BE2C (cell line): ENCODE data around the gene MALRD1.

Source experiments
- DNase-seq: peaks from one replicate; pipeline ENCODE4 v3.0.0-alpha.2; 2020
- H3K27me3 ChIP-seq: fragments of 250-450 bp; sonication (Bioruptor Pico); 2 replicates; pipeline ENCODE4 v1.5.1; 2020; ENCODE audit warnings: mild to moderate bottlenecking
- H3K36me3 ChIP-seq: fragments of 250-450 bp; sonication (Bioruptor Pico); 2 replicates; pipeline ENCODE4 v1.5.1; 2020; ENCODE audit warnings: mild to moderate bottlenecking
- H3K4me1 ChIP-seq: fragments of 250-450 bp; sonication (Bioruptor Pico); 2 replicates; pipeline ENCODE4 v1.5.1; 2020
- H3K4me3 ChIP-seq: 2 replicates; pipeline ENCODE4 v1.5.1; 2011; ENCODE audit warnings: low read depth, low read length
- H3K9me3 ChIP-seq: fragments of 250-450 bp; sonication (Bioruptor Pico); 2 replicates; pipeline ENCODE4 v1.5.1; 2020
- TF ChIP-seq, protein P1 (sequence below): IDR thresholded peaks from 2 replicates; pipeline ENCODE4 v1.5.1; 2012; ENCODE audit warnings: mild to moderate bottlenecking, low read depth, low read length

The MALRD1 gene

DNA sequence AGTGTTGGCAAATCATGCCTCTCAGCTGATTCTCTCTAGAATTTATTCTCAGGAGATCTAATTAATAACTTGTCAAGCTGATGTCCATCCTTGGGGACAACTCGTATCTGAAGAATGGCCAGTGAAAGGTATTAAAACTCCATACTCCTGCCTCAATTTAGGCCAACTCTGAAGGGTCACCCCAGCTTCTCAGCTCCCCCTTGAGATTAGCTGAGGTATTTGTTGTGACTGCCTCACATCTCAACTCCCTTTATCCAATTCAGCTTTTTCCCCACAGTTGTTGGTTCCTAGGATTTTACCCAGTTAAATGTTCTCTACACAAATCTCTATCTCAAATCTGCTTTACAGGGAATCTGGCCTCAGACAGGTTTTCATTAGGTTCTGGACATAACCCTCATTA lies 182.4 kb downstream of the MALRD1 start:
- no peak for DNase-seq
- H3K9me3 ChIP-seq: no peaks in the 10 kb centered on the region
- H3K36me3 ChIP-seq: no peaks in the 10 kb centered on the region
- H3K4me1 ChIP-seq: no peaks in the 10 kb centered on the region
- TF ChIP-seq, protein P1, sequence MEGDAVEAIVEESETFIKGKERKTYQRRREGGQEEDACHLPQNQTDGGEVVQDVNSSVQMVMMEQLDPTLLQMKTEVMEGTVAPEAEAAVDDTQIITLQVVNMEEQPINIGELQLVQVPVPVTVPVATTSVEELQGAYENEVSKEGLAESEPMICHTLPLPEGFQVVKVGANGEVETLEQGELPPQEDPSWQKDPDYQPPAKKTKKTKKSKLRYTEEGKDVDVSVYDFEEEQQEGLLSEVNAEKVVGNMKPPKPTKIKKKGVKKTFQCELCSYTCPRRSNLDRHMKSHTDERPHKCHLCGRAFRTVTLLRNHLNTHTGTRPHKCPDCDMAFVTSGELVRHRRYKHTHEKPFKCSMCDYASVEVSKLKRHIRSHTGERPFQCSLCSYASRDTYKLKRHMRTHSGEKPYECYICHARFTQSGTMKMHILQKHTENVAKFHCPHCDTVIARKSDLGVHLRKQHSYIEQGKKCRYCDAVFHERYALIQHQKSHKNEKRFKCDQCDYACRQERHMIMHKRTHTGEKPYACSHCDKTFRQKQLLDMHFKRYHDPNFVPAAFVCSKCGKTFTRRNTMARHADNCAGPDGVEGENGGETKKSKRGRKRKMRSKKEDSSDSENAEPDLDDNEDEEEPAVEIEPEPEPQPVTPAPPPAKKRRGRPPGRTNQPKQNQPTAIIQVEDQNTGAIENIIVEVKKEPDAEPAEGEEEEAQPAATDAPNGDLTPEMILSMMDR: no peak
- H3K4me3 ChIP-seq: no peak overlapping the region
- H3K27me3 ChIP-seq: no peaks in the 10 kb centered on the region

DNA sequence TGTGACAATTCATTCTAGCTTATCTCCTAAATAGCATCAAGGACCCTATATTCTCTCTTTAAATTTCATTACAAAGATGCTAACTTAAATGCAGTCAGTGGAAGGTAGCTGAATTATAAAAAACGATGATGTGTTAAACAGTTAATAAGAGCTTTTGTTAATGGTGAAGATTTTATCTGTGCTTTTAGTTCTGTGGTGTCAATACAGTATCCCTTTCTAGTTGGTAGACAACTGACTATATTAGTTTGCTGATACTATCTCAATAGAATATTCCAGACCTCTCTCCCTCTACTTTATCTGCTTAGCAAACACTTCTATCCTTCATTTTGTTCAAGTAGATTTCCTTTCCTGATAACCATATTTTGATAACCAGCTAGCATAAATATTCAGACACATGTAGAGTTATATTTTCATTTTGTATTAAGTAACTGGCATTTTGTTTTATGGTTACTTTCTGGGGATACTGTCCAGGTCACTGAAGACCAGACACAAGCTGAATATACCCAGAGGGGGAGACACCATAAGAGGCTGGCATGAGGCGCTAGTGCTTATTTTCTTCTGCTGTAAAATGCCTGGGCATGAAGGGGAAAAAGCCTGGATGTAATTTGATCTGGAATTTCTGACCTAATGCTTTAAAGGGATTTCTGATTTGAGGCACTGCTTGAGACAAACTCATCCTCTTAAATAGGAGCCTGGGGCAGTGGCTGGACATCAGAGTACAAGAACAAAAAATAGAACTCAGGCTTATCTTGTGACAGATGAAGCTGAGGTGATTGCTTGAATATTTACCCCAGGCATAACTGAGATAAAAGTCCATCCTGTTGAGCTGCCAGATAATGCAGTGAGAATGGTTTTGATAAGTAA lies 197.5 kb downstream of the MALRD1 start:
- TF ChIP-seq, protein P1: no peak
- Histone ChIP-seq H3K4me3 (no peak overlapping the region), H3K36me3 (no peaks in the 10 kb centered on the region), H3K27me3 (no peaks in the 10 kb centered on the region), H3K9me3 (no peaks in the 10 kb centered on the region), H3K4me1 (no peaks in the 10 kb centered on the region)
- no peak for DNase-seq

DNA sequence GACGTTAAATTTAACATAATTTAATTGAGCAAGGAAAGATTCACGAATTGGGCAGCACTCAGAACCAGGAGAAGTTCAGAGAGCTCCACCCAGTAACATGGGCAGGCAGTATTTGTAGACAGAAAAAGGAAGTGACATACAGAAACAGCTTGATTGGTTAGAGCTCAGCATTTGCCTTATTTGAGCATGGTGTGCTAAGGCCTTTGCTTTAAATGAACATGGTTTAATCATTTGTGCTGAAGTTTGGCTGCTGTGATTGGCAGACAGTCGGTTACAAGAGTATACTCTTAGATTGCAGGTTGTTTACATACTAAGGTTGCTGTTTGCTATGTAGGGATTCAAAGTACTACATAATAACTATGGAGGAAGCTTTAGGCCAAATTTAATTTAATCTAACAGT lies 199.2 kb downstream of the MALRD1 start:
- Histone ChIP-seq H3K27me3 (no peaks in the 10 kb centered on the region), H3K36me3 (no peaks in the 10 kb centered on the region), H3K4me1 (no peaks in the 10 kb centered on the region), H3K4me3 (no peak overlapping the region), H3K9me3 (no peaks in the 10 kb centered on the region)
- no peak for DNase-seq
- TF ChIP-seq, protein P1: no peak

DNA sequence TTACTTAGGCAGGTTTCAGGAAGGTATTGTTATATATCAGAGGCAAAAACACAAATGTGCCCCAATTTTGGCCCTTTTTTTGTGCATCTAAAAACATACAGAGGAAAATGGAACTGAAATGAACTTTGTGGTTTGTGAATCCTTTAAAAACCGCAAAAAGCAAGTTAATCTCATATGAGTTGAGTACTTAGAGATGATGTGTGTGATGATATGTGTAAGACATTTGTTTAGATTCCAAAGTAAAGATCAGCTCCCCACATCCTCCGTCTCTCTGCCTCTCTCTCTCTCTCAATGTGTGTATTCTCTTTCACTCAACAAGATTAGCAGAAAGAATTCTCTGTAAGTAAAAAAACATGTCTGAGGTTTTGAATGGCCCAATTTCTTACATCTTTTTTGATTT lies 201.9 kb downstream of the MALRD1 start:
- TF ChIP-seq, protein P1: no peak

DNA sequence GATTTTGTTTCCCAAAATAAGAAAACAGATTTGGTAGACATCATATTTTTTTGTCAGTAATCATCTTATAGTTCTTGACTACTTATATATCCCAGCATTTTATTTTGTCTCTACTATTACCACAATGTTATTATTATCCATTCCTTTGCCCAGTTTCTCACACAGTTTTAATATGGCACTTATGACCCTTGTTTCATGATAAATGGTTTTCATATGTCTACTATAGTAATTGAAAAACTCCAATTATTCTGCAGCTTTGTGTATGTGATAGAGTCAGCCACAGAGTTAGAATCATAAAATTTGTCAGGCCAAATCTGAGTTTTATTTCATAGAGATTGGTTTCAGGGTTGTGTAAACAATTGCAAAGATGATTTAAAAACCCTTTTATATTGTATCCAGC lies 203.9 kb downstream of the MALRD1 start:
- DNase-seq: no peak
- TF ChIP-seq, protein P1: no peak

More for the DNA sequence above, 201.9 kb downstream of the MALRD1 start:
- H3K4me1 ChIP-seq: no peaks in the 10 kb centered on the region
- no peaks in the 10 kb centered on the region for H3K27me3 ChIP-seq
- no peak for DNase-seq
- no peaks in the 10 kb centered on the region for H3K36me3 ChIP-seq
- no peaks in the 10 kb centered on the region for H3K9me3 ChIP-seq
- no peak overlapping the region for H3K4me3 ChIP-seq

DNA sequence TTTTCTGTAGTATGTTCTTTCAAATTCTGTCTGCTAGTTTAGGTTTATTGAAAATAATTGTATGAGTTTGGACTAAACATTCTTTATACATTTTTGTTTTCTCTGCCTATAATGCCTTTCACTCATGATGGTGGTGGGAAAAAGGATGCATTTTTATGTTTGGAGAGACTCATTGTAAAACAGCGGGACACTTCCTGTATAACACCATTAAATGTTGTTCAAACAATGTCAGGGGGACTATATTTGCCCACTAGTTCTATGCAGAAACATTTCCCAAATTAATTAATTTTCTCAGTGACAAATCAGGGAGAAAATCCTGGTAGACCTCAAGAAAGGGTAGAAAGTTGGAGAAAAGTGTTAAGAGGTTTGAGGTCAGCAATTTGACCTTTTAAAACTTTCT lies 207.7 kb downstream of the MALRD1 start:
- Histone ChIP-seq H3K9me3 (no peaks in the 10 kb centered on the region), H3K4me3 (no peak overlapping the region), H3K27me3 (no peaks in the 10 kb centered on the region), H3K4me1 (no peaks in the 10 kb centered on the region), H3K36me3 (no peaks in the 10 kb centered on the region)
- TF ChIP-seq, protein P1: no peak
- DNase-seq: no peak

More for the DNA sequence above, 203.9 kb downstream of the MALRD1 start:
- Histone ChIP-seq H3K27me3 (no peaks in the 10 kb centered on the region), H3K36me3 (no peaks in the 10 kb centered on the region), H3K4me1 (no peaks in the 10 kb centered on the region), H3K4me3 (no peak overlapping the region), H3K9me3 (no peaks in the 10 kb centered on the region)
